GM12878 (cell line): Measurements from ENCODE around the gene PCDHA1. TPM values are rescaled to one million over a fixed set of nuclear protein-coding genes. Genes with fewer than 3 reads are reported as not detected.

Experiments
- ATAC-seq: fragments of 200-7000 bp; cut with Tn5 transposase; 3 replicates; pipeline ENCODE4 v1.9.1; 2020; ENCODE audit warnings: mild to moderate bottlenecking, moderate library complexity
- BruUV-seq: library from RNA; stranded (reverse); fragments of 400-500 nt; replicated peaks from 2 replicates; lab custom pipeline; 2021; lab: Mats Ljungman, UMichigan
- CTCF ChIA-PET: fragments of 300-600 bp; sonication (Branson Sonifier 250); formaldehyde crosslinking; extraction: SDS; loops from one replicate; lab custom pipeline; 2021; ENCODE audit warnings: inconsistent platforms; lab: Yijun Ruan, JAX
- POLR2A ChIA-PET: fragments of 350-600 bp; formaldehyde crosslinking; extraction: SDS; loops from one replicate; lab custom pipeline; 2021; ENCODE audit warnings: inconsistent platforms; lab: Charles Lee
- RAD21 ChIA-PET: fragments of 300-600 bp; sonication (Branson Sonifier 250); formaldehyde crosslinking; loops from one replicate; lab custom pipeline; 2023; ENCODE audit warnings: antibody characterized with exemption; ENCODE audit not compliant: unreplicated experiment; lab: Charles Lee
- SMC1A ChIA-PET: fragments of 300-600 bp; sonication (Branson Sonifier 250); formaldehyde crosslinking; loops from one replicate; lab custom pipeline; 2023; ENCODE audit not compliant: unreplicated experiment, uncharacterized antibody; lab: Charles Lee
- DNase-seq: peaks from one replicate; pipeline ENCODE4 v3.0.0-alpha.2; 2011; ENCODE audit warnings: low read depth, low spot score
- FAIRE-seq: peaks from 3 replicates; lab custom pipeline; 2011; peaks lifted over from hg19 to GRCh38; lab: Jason Lieb, UNC
- H2AFZ ChIP-seq: 2 replicates; pipeline ENCODE4 v1.6.0; 2011; ENCODE audit warnings: low read depth, low read length, control low read depth; ENCODE audit not compliant: control insufficient read depth
- H3K27ac ChIP-seq: 2 replicates; pipeline ENCODE4 v1.5.1; 2011; ENCODE audit warnings: control low read depth; ENCODE audit not compliant: control insufficient read depth, insufficient read depth
- H3K27me3 ChIP-seq, 2 experiments: replicated peaks in 1 of 2; 2 replicates each; pipeline versions ENCODE4 v1.6.0 to v1.6.1; 2011; ENCODE audit warnings: low read length in 1 of 2; ENCODE audit not compliant: control insufficient read depth in 2 of 2, insufficient read depth in 2 of 2
- H3K36me3 ChIP-seq, 2 experiments: 2 replicates each; pipeline ENCODE4 v1.5.1; 2011; ENCODE audit warnings: low read length in 1 of 2; ENCODE audit not compliant: control insufficient read depth in 2 of 2, insufficient read depth in 2 of 2
- H3K4me1 ChIP-seq: 2 replicates; pipeline ENCODE4 v1.6.1; 2011; ENCODE audit warnings: mild to moderate bottlenecking, low read length, moderate library complexity, mixed read lengths; ENCODE audit not compliant: control insufficient read depth, insufficient read depth
- H3K4me2 ChIP-seq: 2 replicates; pipeline ENCODE4 v1.6.0; 2011; ENCODE audit warnings: control low read depth; ENCODE audit not compliant: control insufficient read depth, insufficient read depth
- H3K4me3 ChIP-seq: fragments of 200-600 bp; sonication (generic); 2 replicates; pipeline ENCODE4 v1.5.1; 2016
- H3K79me2 ChIP-seq: 2 replicates; pipeline ENCODE4 v1.6.0; 2011; ENCODE audit warnings: low read length; ENCODE audit not compliant: control insufficient read depth, insufficient read depth
- H3K9ac ChIP-seq: 2 replicates; pipeline ENCODE4 v1.8.0; 2011; ENCODE audit warnings: low read length, control low read depth, mixed read lengths; ENCODE audit not compliant: control insufficient read depth, insufficient read depth
- H3K9me3 ChIP-seq: replicated peaks from 3 replicates; pipeline ENCODE4 v1.5.1; 2011; ENCODE audit warnings: mild to moderate bottlenecking, low read length; ENCODE audit not compliant: control insufficient read depth, insufficient read depth
- H4K20me1 ChIP-seq: 2 replicates; pipeline ENCODE4 v1.6.0; 2011; ENCODE audit not compliant: control insufficient read depth, insufficient read depth
- LARP7 ChIP-seq: fragments of 450-650 bp; IDR thresholded peaks from 2 replicates; pipeline ENCODE4 v1.6.1; 2017; ENCODE audit warnings: mild to moderate bottlenecking
- SIX5 ChIP-seq: IDR thresholded peaks from 2 replicates; pipeline ENCODE4 v1.6.1; 2011; ENCODE audit warnings: mild to moderate bottlenecking, low read depth, low read length, moderate library complexity; ENCODE audit not compliant: severe bottlenecking
- STAT1 ChIP-seq: fragments of 450-650 bp; conservative IDR thresholded peaks from 2 replicates; pipeline ENCODE4 v1.6.1; 2014; ENCODE audit warnings: antibody characterized with exemption, mild to moderate bottlenecking
- WGBS: methylation state at CpG from one replicate; pipeline ENCODE4 v1.1.6; 2016; ENCODE audit warnings: low lambda C conversion rate; ENCODE audit not compliant: insufficient replicate concordance, insufficient coverage; ENCODE audit errors: missing lambda C conversion rate; 5-methylcytosine and 5-hydroxymethylcytosine counted together
- in situ Hi-C: fragments of 300-500 bp; cut with MboI; formaldehyde crosslinking; loops from 9 replicates; pipeline ENCODE4 v1.14.3; 2018; ENCODE audit warnings: mixed read lengths
- intact Hi-C: fragments of 100-400 bp; cut with micrococcal nuclease; formaldehyde crosslinking; loops from one replicate; pipeline ENCODE4 v1.14.2; 2022; ENCODE audit not compliant: unreplicated experiment
- polyA plus RNA-seq, 11 experiments: library from polyadenylated mRNA; depleted of rRNA in 4 of 11; unstranded in 6 of 11; stranded (reverse) in 5 of 11; fragments of >200 nt; fragmentation: Nextera tagmentation in 4 of 11; fragmentation: Illumina TruSeq in 1 of 11; extraction: Ambion mirVana in 4 of 11; extraction: Trizol in 1 of 11; gene quantifications; 1 replicate in 1 of 11; 2 replicates in 10 of 11; pipeline versions ENCODE4 v1.2.1 to v1.2.3, GENCODE V29; 2011 to 2016; ENCODE audit warnings: inconsistent platforms in 2 of 11, missing spikeins in 2 of 11, low read depth in 1 of 11
- total RNA-seq, 4 experiments: library from RNA; depleted of rRNA in 3 of 4; stranded (reverse); fragments of >200 nt in 3 of 4; fragmentation: Illumina TruSeq in 1 of 4; extraction: Trizol in 1 of 4; gene quantifications; 2 replicates each; pipeline versions ENCODE4 v1.2.1 to v1.2.3, GENCODE V29; 2013 to 2021
- TF ChIP-seq, protein P1 (sequence below): fragments of 450-650 bp; IDR thresholded peaks from 2 replicates; pipeline ENCODE4 v1.6.1; 2018; ENCODE audit warnings: mild to moderate bottlenecking, low read depth, moderate library complexity; ENCODE audit not compliant: partially characterized antibody

Gene PCDHA1
- total and polyA plus RNA-seq, 10 of the 15 experiments (the other 5 are each of a cell fraction or from before 2014, with no cell fraction given), result 0.03 TPM; not detected in 9

DNA sequence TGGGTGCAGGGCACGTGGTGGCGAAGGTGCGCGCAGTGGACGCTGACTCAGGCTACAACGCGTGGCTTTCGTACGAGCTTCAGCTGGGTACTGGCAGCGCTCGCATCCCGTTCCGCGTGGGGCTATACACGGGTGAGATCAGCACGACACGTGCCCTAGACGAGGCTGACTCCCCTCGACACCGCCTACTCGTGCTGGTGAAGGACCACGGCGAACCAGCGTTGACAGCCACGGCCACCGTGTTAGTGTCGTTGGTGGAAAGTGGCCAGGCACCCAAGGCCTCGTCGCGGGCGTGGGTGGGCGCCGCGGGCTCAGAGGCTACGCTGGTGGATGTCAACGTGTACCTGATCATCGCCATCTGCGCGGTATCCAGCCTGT, 10.8 kb downstream of the PCDHA1 start:
- intact Hi-C loops (no loop called here), in situ Hi-C loops (no loop called here)
- Histone ChIP-seq H3K9ac (no peak overlapping the region), H4K20me1 (no peaks in the 10 kb centered on the region), H3K9me3 (peaks cover 1% of the 10 kb centered on the region; the same call in 2 of the 3 replicates), H3K36me3 (no peaks in the 10 kb centered on the region), H3K4me3 (no peak overlapping the region), H3K4me1 (no peaks in the 10 kb centered on the region), H3K27me3 (no peaks in the 10 kb centered on the region), H3K4me2 (no peak overlapping the region), H3K27ac (no peak overlapping the region), H3K79me2 (no peaks in the 10 kb centered on the region), H2AFZ (no peak overlapping the region)
- DNase-seq, result no peak
- FAIRE-seq, result no peak
- no TSS peak for BruUV-seq
- ChIA-PET RAD21 (no interaction called here), CTCF (no interaction called here), POLR2A (no interaction called here), SMC1A (no interaction called here)
- WGBS, result 78% methylated on average over 33 of the region's 39 CpGs
- TF ChIP-seq STAT1 (no peak), SIX5 (no peak), LARP7 (no peak)
- TF ChIP-seq, protein P1, sequence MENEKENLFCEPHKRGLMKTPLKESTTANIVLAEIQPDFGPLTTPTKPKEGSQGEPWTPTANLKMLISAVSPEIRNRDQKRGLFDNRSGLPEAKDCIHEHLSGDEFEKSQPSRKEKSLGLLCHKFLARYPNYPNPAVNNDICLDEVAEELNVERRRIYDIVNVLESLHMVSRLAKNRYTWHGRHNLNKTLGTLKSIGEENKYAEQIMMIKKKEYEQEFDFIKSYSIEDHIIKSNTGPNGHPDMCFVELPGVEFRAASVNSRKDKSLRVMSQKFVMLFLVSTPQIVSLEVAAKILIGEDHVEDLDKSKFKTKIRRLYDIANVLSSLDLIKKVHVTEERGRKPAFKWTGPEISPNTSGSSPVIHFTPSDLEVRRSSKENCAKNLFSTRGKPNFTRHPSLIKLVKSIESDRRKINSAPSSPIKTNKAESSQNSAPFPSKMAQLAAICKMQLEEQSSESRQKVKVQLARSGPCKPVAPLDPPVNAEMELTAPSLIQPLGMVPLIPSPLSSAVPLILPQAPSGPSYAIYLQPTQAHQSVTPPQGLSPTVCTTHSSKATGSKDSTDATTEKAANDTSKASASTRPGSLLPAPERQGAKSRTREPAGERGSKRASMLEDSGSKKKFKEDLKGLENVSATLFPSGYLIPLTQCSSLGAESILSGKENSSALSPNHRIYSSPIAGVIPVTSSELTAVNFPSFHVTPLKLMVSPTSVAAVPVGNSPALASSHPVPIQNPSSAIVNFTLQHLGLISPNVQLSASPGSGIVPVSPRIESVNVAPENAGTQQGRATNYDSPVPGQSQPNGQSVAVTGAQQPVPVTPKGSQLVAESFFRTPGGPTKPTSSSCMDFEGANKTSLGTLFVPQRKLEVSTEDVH, result no peak
- no peak for ATAC-seq
